CD4-positive, alpha-beta T cell (primary cell): ENCODE results near the gene IQSEC2. TPM values are rescaled to one million over a fixed set of nuclear protein-coding genes. Genes with fewer than 3 reads are reported as not detected.

Source experiments
- ATAC-seq: fragments of 200-7000 bp; cut with Tn5 transposase; one replicate; pipeline ENCODE4 v1.10.0; 2022; ENCODE audit warnings: mild to moderate bottlenecking; ENCODE audit not compliant: poor library complexity
- CTCF ChIA-PET: fragments of 350-600 bp; sonication (Branson Sonifier 250); formaldehyde crosslinking; loops from one replicate; lab custom pipeline; 2021; ENCODE audit warnings: antibody characterized with exemption, inconsistent platforms; lab: Charles Lee
- POLR2A ChIA-PET: fragments of 350-600 bp; sonication (Branson Sonifier 250); formaldehyde crosslinking; loops from one replicate; lab custom pipeline; 2021; ENCODE audit warnings: antibody characterized with exemption, inconsistent platforms; lab: Charles Lee
- DNase-seq, 14 experiments: peaks; one replicate each; pipeline ENCODE4 v3.0.0-alpha.2; 2013 to 2020; ENCODE audit warnings: mixed read lengths in 2 of 14
- H3K27ac ChIP-seq, 2 donors: one replicate each; pipeline versions ENCODE4 v1.5.1 to v1.7.0; 2013; ENCODE audit warnings: low read length in 2 of 2, low read depth in 1 of 2, mild to moderate bottlenecking in 1 of 2
- H3K27me3 ChIP-seq, 2 experiments: 1 replicate in 1 of 2; 2 replicates in 1 of 2; pipeline versions ENCODE4 v1.6.1 to v1.7.0; 2013; ENCODE audit warnings: low read length in 2 of 2, control low read depth in 1 of 2, mild to moderate bottlenecking in 1 of 2, moderate library complexity in 1 of 2; ENCODE audit not compliant: insufficient read depth in 2 of 2, control insufficient read depth in 1 of 2
- H3K36me3 ChIP-seq: one replicate; pipeline ENCODE4 v1.6.1; 2013; ENCODE audit warnings: low read length, control low read depth; ENCODE audit not compliant: insufficient read depth
- H3K4me1 ChIP-seq: one replicate; pipeline ENCODE4 v1.6.1; 2013; ENCODE audit warnings: low read length, control low read depth; ENCODE audit not compliant: insufficient read depth
- H3K4me3 ChIP-seq: one replicate; pipeline ENCODE4 v1.5.1; 2013; ENCODE audit warnings: mild to moderate bottlenecking, low read length, moderate library complexity
- H3K9me3 ChIP-seq, 2 experiments: 1 replicate in 1 of 2; 2 replicates in 1 of 2; pipeline versions ENCODE4 v1.6.1 to v1.7.0; 2013; ENCODE audit warnings: low read length in 2 of 2, mild to moderate bottlenecking in 2 of 2, control low read depth in 1 of 2, moderate library complexity in 1 of 2; ENCODE audit not compliant: control insufficient read depth in 1 of 2, insufficient read depth in 1 of 2
- H3K27ac Mint-ChIP-seq: one replicate; pipeline ENCODE4 v1.8.0; 2020; ENCODE audit warnings: mixed read lengths
- H3K27me3 Mint-ChIP-seq: one replicate; pipeline ENCODE4 v1.8.0; 2021; ENCODE audit warnings: mixed read lengths
- H3K36me3 Mint-ChIP-seq: one replicate; pipeline ENCODE4 v1.8.0; 2021; ENCODE audit warnings: low read depth, mixed read lengths
- H3K4me1 Mint-ChIP-seq: one replicate; pipeline ENCODE4 v1.8.0; 2021; ENCODE audit warnings: low read depth, mixed read lengths
- H3K4me3 Mint-ChIP-seq: one replicate; pipeline ENCODE4 v1.8.0; 2020; ENCODE audit warnings: mild to moderate bottlenecking, mixed read lengths
- H3K9me3 Mint-ChIP-seq: one replicate; pipeline ENCODE4 v1.8.0; 2020; ENCODE audit warnings: mixed read lengths
- intact Hi-C, 2 experiments: fragments of 100-400 bp; cut with DNase I in 1 of 2; cut with micrococcal nuclease in 1 of 2; formaldehyde crosslinking; loops; one replicate each; pipeline versions ENCODE4 v1.15.1 to v1.9.0; 2023 to 2025; cut with DNase I, micrococcal nuclease
- total RNA-seq, 174 experiments: library from RNA in 2 of 174; stranded (reverse) in 2 of 174; gene quantifications; one replicate each; pipeline ENCODE4 v1.2.3 and lab custom pipeline; 2021 to 2026
- TF ChIP-seq, protein P1 (sequence below): fragments of 200-600 bp; IDR thresholded peaks from one replicate; pipeline ENCODE4 v1.8.0; 2022; ENCODE audit warnings: antibody characterized with exemption, mild to moderate bottlenecking

Gene IQSEC2
- total RNA-seq, 2 experiments from 2014 or later: 0.85 to 2.2 TPM

DNA sequence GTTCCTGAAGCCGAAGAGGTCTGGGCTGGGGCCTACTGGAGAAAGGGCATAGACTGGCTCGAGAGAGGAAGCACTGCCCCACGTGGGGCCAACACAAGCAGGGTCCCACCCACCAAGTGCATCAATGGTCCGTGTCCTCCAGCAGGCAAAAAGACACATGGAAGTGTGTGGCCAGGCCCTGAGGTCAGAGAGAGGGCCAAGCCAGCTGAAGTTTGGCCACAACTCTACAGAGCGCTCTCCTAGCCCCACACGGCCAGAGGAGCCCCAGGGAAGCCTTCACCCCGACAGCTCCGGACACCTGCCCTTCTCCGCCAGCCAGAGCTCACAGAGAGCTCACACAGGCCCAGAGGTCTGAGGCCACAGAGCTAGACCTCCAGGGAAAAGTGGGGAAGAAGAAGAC, 47.8 kb downstream of the IQSEC2 start:
- H3K4me1 ChIP-seq: no peaks in the 10 kb centered on the region
- Mint-ChIP-seq H3K9me3 (no peaks in the 10 kb centered on the region), H3K4me3 (no peak overlapping the region), H3K27ac (no peak overlapping the region), H3K36me3 (no peaks in the 10 kb centered on the region), H3K4me1 (no peaks in the 10 kb centered on the region), H3K27me3 (no peaks in the 10 kb centered on the region)
- no peak overlapping the region for H3K4me3 ChIP-seq
- DNase-seq: no peak
- H3K9me3 ChIP-seq: no peaks in the 10 kb centered on the region
- intact Hi-C loops: no loop called here
- TF ChIP-seq, protein P1, sequence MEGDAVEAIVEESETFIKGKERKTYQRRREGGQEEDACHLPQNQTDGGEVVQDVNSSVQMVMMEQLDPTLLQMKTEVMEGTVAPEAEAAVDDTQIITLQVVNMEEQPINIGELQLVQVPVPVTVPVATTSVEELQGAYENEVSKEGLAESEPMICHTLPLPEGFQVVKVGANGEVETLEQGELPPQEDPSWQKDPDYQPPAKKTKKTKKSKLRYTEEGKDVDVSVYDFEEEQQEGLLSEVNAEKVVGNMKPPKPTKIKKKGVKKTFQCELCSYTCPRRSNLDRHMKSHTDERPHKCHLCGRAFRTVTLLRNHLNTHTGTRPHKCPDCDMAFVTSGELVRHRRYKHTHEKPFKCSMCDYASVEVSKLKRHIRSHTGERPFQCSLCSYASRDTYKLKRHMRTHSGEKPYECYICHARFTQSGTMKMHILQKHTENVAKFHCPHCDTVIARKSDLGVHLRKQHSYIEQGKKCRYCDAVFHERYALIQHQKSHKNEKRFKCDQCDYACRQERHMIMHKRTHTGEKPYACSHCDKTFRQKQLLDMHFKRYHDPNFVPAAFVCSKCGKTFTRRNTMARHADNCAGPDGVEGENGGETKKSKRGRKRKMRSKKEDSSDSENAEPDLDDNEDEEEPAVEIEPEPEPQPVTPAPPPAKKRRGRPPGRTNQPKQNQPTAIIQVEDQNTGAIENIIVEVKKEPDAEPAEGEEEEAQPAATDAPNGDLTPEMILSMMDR: no peak
- H3K27ac ChIP-seq: no peak overlapping the region
- H3K36me3 ChIP-seq: no peaks in the 10 kb centered on the region
- no peak for ATAC-seq
- H3K27me3 ChIP-seq: no peaks in the 10 kb centered on the region
- ChIA-PET CTCF (no interaction called here), POLR2A (no interaction called here)

DNA sequence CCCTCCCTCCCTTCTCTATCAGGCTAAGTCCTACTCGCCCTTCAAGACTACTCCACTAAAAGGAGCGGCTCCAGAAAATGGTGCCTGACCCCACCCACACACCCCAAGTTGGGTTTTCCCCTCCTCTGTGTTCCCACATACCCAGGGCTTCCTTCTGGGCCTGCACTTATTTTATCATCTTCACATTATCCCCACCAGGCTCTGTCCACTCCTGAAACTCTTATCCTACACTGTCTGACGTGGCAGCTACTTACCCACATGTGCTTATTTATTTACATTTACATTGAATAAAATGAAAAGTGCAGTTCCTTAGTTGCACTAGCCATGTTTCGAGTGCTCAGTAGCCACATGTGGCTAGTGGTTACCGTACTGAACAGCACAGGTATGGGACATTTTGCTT, 51.3 kb downstream of the IQSEC2 start:
- ChIA-PET CTCF (interaction anchor here (1.2 kb wide), 1 partner anchor 17 kb away, joined by 3 read pairs; no protein-coding TSS in a partner anchor), POLR2A (no interaction called here)
- Mint-ChIP-seq H3K4me1 (peaks cover 8% of the 10 kb centered on the region), H3K9me3 (no peaks in the 10 kb centered on the region), H3K4me3 (no peak overlapping the region), H3K36me3 (peaks cover 6% of the 10 kb centered on the region), H3K27ac (no peak overlapping the region), H3K27me3 (no peaks in the 10 kb centered on the region)
- H3K9me3 ChIP-seq: no peaks in the 10 kb centered on the region
- no peaks in the 10 kb centered on the region for H3K36me3 ChIP-seq
- no peak overlapping the region for H3K4me3 ChIP-seq
- intact Hi-C loops: no loop called here
- H3K4me1 ChIP-seq: peaks cover 4% of the 10 kb centered on the region
- DNase-seq: no peak
- no peak overlapping the region for H3K27ac ChIP-seq
- TF ChIP-seq, protein P1: no peak
- no peak for ATAC-seq
- H3K27me3 ChIP-seq: no peaks in the 10 kb centered on the region

DNA sequence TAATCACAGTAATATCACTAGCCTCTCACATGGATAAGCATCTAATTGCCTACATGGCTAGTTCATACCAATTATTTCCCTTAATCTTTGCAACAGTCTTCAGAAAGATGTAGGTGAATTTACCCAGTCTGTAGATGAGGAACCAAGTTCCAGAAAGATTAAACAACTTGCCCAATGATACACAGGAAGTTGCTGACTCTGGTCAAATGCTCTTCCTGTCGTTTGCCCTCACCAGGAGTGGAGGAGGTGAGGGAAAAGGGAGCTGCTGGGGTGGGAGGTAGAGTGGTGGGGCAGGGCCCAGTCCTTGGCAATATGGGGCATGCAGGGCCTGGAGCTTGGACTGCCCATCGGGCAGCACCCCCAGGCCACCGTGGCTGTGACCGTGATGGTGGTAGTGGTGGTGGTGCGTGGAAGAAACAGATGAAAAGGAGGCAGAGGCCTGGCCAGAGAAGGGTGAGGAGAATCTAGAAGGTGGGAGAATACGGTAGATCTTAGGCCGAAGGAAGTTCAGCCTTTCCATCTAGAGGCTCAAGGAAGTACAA, 54.1 kb downstream of the IQSEC2 start:
- Histone ChIP-seq H3K9me3 (no peaks in the 10 kb centered on the region), H3K4me1 (peaks cover 21% of the 10 kb centered on the region), H3K27me3 (no peaks in the 10 kb centered on the region), H3K4me3 (no peak overlapping the region), H3K36me3 (no peaks in the 10 kb centered on the region), H3K27ac (no peak overlapping the region)
- POLR2A ChIA-PET: no interaction called here
- TF ChIP-seq, protein P1: no peak
- intact Hi-C loops: loop anchor here in 1 of 2 experiments (5.0 to 10.0 kb wide), 3 partner anchors 35 to 1935 kb away; partner anchors contain the start of gene PHF8
- peak overlapping the region; percentile 54 for H3K4me3 Mint-ChIP-seq
- H3K4me1 Mint-ChIP-seq: peaks cover 27% of the 10 kb centered on the region
- H3K9me3 Mint-ChIP-seq: no peaks in the 10 kb centered on the region
- H3K36me3 Mint-ChIP-seq: peaks cover 32% of the 10 kb centered on the region
- DNase-seq (no peak), ATAC-seq (no peak)
- no peaks in the 10 kb centered on the region for H3K27me3 Mint-ChIP-seq
- CTCF ChIA-PET: no interaction called here
- H3K27ac Mint-ChIP-seq: peak overlapping the region; percentile 36
